Fibroblast of skin of right biceps (primary cell): Measurements from ENCODE around the gene UPP1.

ENCODE experiments used
- DNase-seq: peaks from one replicate; pipeline ENCODE4 v3.0.0-alpha.2; 2013

UPP1 gene

GRCh38 chr7:48087349-48087748 is 1.7 kb upstream of the UPP1 start:
- peak; percentile 89 for DNase-seq

GRCh38 chr7:48088559-48089045 is 463 bp upstream of the UPP1 start:
- peak; percentile 97 for DNase-seq

- peak; percentile 35 for DNase-seq
These were observed 1.2 kb downstream of the UPP1 start for GRCh38 chr7:48090095-48090805.

- no peak for DNase-seq
These were observed 2.7 kb downstream of the UPP1 start for GRCh38 chr7:48091506-48092433.

GRCh38 chr7:48094861-48095293 is 5.8 kb downstream of the UPP1 start:
- peak; percentile 78 for DNase-seq

- DNase-seq: no peak
These were observed 7.2 kb downstream of the UPP1 start for GRCh38 chr7:48096273-48096672.

- DNase-seq: no peak
These were observed 8.6 kb downstream of the UPP1 start for GRCh38 chr7:48097521-48098231.

GRCh38 chr7:48098846-48099245 is 9.8 kb downstream of the UPP1 start:
- no peak for DNase-seq

- DNase-seq: no peak
These were observed 10.7 kb downstream of the UPP1 start for GRCh38 chr7:48099781-48100180.

GRCh38 chr7:48101352-48101751 is 12.3 kb downstream of the UPP1 start:
- DNase-seq: no peak

- no peak for DNase-seq
These were observed 12.9 kb downstream of the UPP1 start for GRCh38 chr7:48101968-48102367.

- no peak for DNase-seq
These were observed 13.5 kb downstream of the UPP1 start for GRCh38 chr7:48102530-48102929.

GRCh38 chr7:48105045-48105444 is 16.0 kb downstream of the UPP1 start:
- DNase-seq: no peak

- DNase-seq: no peak
These were observed 18.0 kb downstream of the UPP1 start for GRCh38 chr7:48106906-48107659.

GRCh38 chr7:48107926-48108472 is 18.9 kb downstream of the UPP1 start:
- DNase-seq: no peak

- DNase-seq: no peak
These were observed 20.1 kb downstream of the UPP1 start for GRCh38 chr7:48108959-48109847.

- peak; percentile 41 for DNase-seq
These were observed 21.0 kb downstream of the UPP1 start for GRCh38 chr7:48109848-48110663.

GRCh38 chr7:48110868-48111267 is 21.8 kb downstream of the UPP1 start:
- DNase-seq: no peak

- DNase-seq: no peak
These were observed 22.5 kb downstream of the UPP1 start for GRCh38 chr7:48111596-48111995.
